Gastrocnemius medialis (tissue), 4 donors: Measurements from ENCODE around the gene APBA1.

Experiments
- CTCF ChIP-seq, 5 experiments: fragments of 450-650 bp in 3 of 5; fragments of 200-600 bp in 2 of 5; sonication (generic) in 2 of 5; IDR thresholded peaks in 4 of 5; conservative IDR thresholded peaks in 1 of 5; 1 replicate in 4 of 5; 2 replicates in 1 of 5; pipeline ENCODE4 v1.5.1; 2016 to 2019; ENCODE audit warnings: antibody characterized with exemption in 5 of 5, mild to moderate bottlenecking in 3 of 5, moderate library complexity in 3 of 5
- POLR2A ChIP-seq, 2 donors: fragments of 450-650 bp; IDR thresholded peaks; one replicate each; pipeline ENCODE4 v1.6.1; 2017; ENCODE audit warnings: antibody characterized with exemption in 2 of 2, mild to moderate bottlenecking in 2 of 2, moderate library complexity in 2 of 2

GRCh38 chr9:69380811-69381210 lies 291.4 kb downstream of the APBA1 start:
- TF ChIP-seq POLR2A (IDR thresholded peaks at IDR 0.05) = no peak
- no peak for TF ChIP-seq CTCF (IDR thresholded peaks at IDR 0.05 in 4 of 5, conservative IDR thresholded peaks at IDR 0.05 in 1 of 5)
